ENCODE results near the gene KLK7.

Gene KLK7

DNA sequence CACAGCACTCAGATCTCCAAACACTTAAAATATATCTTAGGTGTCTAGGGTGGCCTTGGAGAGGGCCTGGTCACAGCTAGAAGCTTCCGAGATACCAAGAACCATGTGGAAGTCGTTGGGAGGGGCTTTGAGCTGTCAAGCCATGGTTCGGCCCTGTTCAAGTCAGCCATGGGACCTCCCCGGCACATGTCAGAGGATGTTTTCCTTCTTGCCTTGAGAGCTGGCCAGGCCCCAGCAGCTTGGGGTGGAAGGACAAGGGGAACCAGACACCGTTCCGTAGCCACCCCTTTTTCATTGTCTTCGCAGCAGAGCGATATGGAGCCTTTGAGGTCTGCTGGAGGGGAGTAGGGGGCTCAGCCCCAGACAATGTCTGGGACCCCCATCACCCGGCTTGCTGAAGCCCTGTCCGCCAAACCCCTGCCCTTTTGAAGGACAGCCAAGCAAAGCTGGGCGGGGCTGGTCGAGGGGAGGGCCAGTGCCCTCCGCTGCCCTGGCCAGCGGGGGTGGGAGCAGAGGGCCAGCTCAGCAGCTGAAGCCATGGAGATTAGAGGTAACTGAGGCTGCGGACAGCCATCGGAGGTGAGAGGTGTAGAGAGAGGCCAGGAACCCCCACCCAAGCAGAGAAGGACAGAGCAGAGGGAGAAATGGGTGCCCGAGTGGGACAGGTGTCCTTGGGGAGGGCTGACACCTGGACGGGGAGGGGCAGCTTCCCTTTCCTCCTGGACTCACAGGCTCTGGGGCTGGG is 42.3 kb upstream of the KLK7 start:
- Histone ChIP-seq H3K4me2 (ENCODE audit: low read length, poor library complexity, severe bottlenecking) (no peak overlapping the region), H2AK5ac (ENCODE audit: low read length, severe bottlenecking) (no peak overlapping the region), H3K23ac (ENCODE audit: low read length in 2 of 2) (no peak overlapping the region), H3K36me3 (ENCODE audit: control insufficient read depth in 1 of 2, insufficient read depth in 2 of 2, low read depth in 1 of 2, low read length in 2 of 2) (no peaks in the 10 kb centered on the region), H3K27ac (ENCODE audit: low read length, poor library complexity, severe bottlenecking) (no peak overlapping the region), H3K18ac (ENCODE audit: low read depth in 1 of 2, low read length in 2 of 2) (no peak overlapping the region), H2BK5ac (ENCODE audit: low read depth, low read length, poor library complexity, severe bottlenecking) (no peak overlapping the region), H3K27me3 (ENCODE audit: control insufficient read depth in 1 of 2, insufficient read depth in 1 of 2, low read length in 2 of 2) (peaks cover 0 to 57% of the 10 kb centered on the region in 2 experiments), H2BK120ac (ENCODE audit: low read depth, low read length) (no peak overlapping the region), H2BK15ac (ENCODE audit: low read depth, poor library complexity, severe bottlenecking) (no peak overlapping the region), H3K9ac (ENCODE audit: low read length) (no peak overlapping the region), H3K4me1 (ENCODE audit: control insufficient read depth, insufficient read depth, low read depth, low read length) (no peaks in the 10 kb centered on the region), H2BK12ac (ENCODE audit: low read length in 2 of 2) (no peak overlapping the region), H3K4ac (ENCODE audit: low read depth in 1 of 2, low read length in 2 of 2) (no peak overlapping the region), H4K91ac (ENCODE audit: low read length) (no peak overlapping the region), H3K14ac (ENCODE audit: low read length in 2 of 2) (no peak overlapping the region), H3K79me1 (replicated peaks; ENCODE audit: low read length, poor library complexity, severe bottlenecking) (no peaks in the 10 kb centered on the region), H2AFZ (ENCODE audit: low read depth, low read length) (no peak overlapping the region), H3K4me3 (ENCODE audit: insufficient read depth in 1 of 2, low read depth in 1 of 2, low read length in 2 of 2) (no peak overlapping the region), H4K8ac (ENCODE audit: low read length) (no peak overlapping the region), H3K9me3 (ENCODE audit: control insufficient read depth, low read length) (no peaks in the 10 kb centered on the region)
- WGBS, result 82% methylated on average over 18 of the region's 18 CpGs
- DNase-seq, result no peak

GRCh38 chr19:51025401-51025800 is 41.7 kb upstream of the KLK7 start:
- 48% methylated on average over 3 of the region's 6 CpGs for WGBS
- Histone ChIP-seq H2BK5ac (ENCODE audit: low read depth, low read length, poor library complexity, severe bottlenecking) (no peak overlapping the region), H3K79me1 (replicated peaks; ENCODE audit: low read length, poor library complexity, severe bottlenecking) (no peaks in the 10 kb centered on the region), H4K91ac (ENCODE audit: low read length) (no peak overlapping the region), H3K18ac (ENCODE audit: low read depth in 1 of 2, low read length in 2 of 2) (no peak overlapping the region), H3K9me3 (ENCODE audit: control insufficient read depth, low read length) (no peaks in the 10 kb centered on the region), H2BK120ac (ENCODE audit: low read depth, low read length) (no peak overlapping the region), H3K4me2 (ENCODE audit: low read length, poor library complexity, severe bottlenecking) (no peak overlapping the region), H3K4me3 (ENCODE audit: insufficient read depth in 1 of 2, low read depth in 1 of 2, low read length in 2 of 2) (no peak overlapping the region), H3K27ac (ENCODE audit: low read length, poor library complexity, severe bottlenecking) (no peak overlapping the region), H3K4ac (ENCODE audit: low read depth in 1 of 2, low read length in 2 of 2) (no peak overlapping the region), H2AFZ (ENCODE audit: low read depth, low read length) (no peak overlapping the region), H2BK15ac (ENCODE audit: low read depth, poor library complexity, severe bottlenecking) (no peak overlapping the region), H3K14ac (ENCODE audit: low read length in 2 of 2) (no peak overlapping the region), H3K9ac (ENCODE audit: low read length) (no peak overlapping the region), H4K8ac (ENCODE audit: low read length) (no peak overlapping the region), H3K23ac (ENCODE audit: low read length in 2 of 2) (no peak overlapping the region), H3K27me3 (ENCODE audit: control insufficient read depth in 1 of 2, insufficient read depth in 1 of 2, low read length in 2 of 2) (peaks cover 1 to 58% of the 10 kb centered on the region in 2 experiments), H3K4me1 (ENCODE audit: control insufficient read depth, insufficient read depth, low read depth, low read length) (no peaks in the 10 kb centered on the region), H2BK12ac (ENCODE audit: low read length in 2 of 2) (no peak overlapping the region), H3K36me3 (ENCODE audit: control insufficient read depth in 1 of 2, insufficient read depth in 2 of 2, low read depth in 1 of 2, low read length in 2 of 2) (no peaks in the 10 kb centered on the region), H2AK5ac (ENCODE audit: low read length, severe bottlenecking) (no peak overlapping the region)
- DNase-seq, result no peak

DNA sequence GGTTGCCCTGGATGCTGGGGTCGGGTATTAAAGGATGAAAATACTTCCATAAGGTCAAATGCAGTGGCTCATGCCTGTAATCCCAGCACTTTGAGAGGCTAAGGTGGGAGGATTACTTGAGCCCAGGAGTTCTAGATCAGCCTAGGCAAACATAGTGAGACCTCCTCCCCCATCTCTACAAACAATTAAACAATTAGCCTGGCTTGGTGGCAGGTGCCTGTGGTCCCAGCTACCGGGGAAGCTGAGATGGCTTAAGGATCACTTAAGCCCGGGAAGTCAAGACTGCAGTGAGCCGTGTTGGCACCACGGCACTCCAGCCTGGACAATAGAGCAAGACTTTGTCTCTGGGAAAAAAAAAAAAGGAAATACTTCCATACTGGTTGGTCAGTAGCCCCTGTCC is 41.2 kb upstream of the KLK7 start:
- Histone ChIP-seq H2BK15ac (ENCODE audit: low read depth, poor library complexity, severe bottlenecking) (no peak overlapping the region), H4K91ac (ENCODE audit: low read length) (no peak overlapping the region), H2BK12ac (ENCODE audit: low read length in 2 of 2) (no peak overlapping the region), H4K8ac (ENCODE audit: low read length) (no peak overlapping the region), H3K4me2 (ENCODE audit: low read length, poor library complexity, severe bottlenecking) (no peak overlapping the region), H3K9me3 (ENCODE audit: control insufficient read depth, low read length) (no peaks in the 10 kb centered on the region), H3K4me1 (ENCODE audit: control insufficient read depth, insufficient read depth, low read depth, low read length) (no peaks in the 10 kb centered on the region), H3K9ac (ENCODE audit: low read length) (no peak overlapping the region), H2AK5ac (ENCODE audit: low read length, severe bottlenecking) (no peak overlapping the region), H2BK5ac (ENCODE audit: low read depth, low read length, poor library complexity, severe bottlenecking) (no peak overlapping the region), H3K18ac (ENCODE audit: low read depth in 1 of 2, low read length in 2 of 2) (no peak overlapping the region), H3K27me3 (ENCODE audit: control insufficient read depth in 1 of 2, insufficient read depth in 1 of 2, low read length in 2 of 2) (peaks cover 6 to 62% of the 10 kb centered on the region in 2 experiments), H3K4ac (ENCODE audit: low read depth in 1 of 2, low read length in 2 of 2) (no peak overlapping the region), H3K79me1 (replicated peaks; ENCODE audit: low read length, poor library complexity, severe bottlenecking) (no peaks in the 10 kb centered on the region), H3K36me3 (ENCODE audit: control insufficient read depth in 1 of 2, insufficient read depth in 2 of 2, low read depth in 1 of 2, low read length in 2 of 2) (no peaks in the 10 kb centered on the region), H3K27ac (ENCODE audit: low read length, poor library complexity, severe bottlenecking) (no peak overlapping the region), H3K23ac (ENCODE audit: low read length in 2 of 2) (no peak overlapping the region), H2BK120ac (ENCODE audit: low read depth, low read length) (no peak overlapping the region), H3K14ac (ENCODE audit: low read length in 2 of 2) (no peak overlapping the region), H2AFZ (ENCODE audit: low read depth, low read length) (no peak overlapping the region), H3K4me3 (ENCODE audit: insufficient read depth in 1 of 2, low read depth in 1 of 2, low read length in 2 of 2) (no peak overlapping the region)
- 70% methylated on average over 5 of the region's 5 CpGs for WGBS
- DNase-seq, result no peak

DNA sequence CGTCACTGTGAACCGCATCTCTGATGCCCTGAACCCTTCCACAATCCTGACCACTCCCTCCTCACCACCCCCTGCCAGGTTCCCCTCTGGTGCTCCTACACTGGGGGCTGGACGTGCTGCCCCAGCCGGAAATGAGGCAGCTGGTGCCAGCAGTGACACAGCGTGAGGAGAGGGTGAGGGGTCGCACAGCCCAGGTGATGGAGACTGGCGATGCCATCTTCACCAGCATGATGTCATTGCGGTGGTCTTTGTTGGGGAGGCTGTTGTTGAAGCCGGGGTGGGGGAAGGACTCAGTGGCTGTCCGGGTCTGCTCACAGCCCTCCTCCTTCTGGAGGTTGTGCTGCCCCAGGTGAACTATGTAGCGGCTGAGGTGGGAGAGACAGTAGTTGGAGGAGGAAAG is 40.2 kb upstream of the KLK7 start:
- Histone ChIP-seq H2AFZ (ENCODE audit: low read depth, low read length) (no peak overlapping the region), H3K23ac (ENCODE audit: low read length in 2 of 2) (no peak overlapping the region)
- WGBS, result 79% methylated on average over 10 of the region's 11 CpGs

More for the DNA sequence above, 40.2 kb upstream of the KLK7 start:
- H3K9me3 ChIP-seq (ENCODE audit: control insufficient read depth, low read length), result no peaks in the 10 kb centered on the region
- no peak overlapping the region for H2BK5ac ChIP-seq (ENCODE audit: low read depth, low read length, poor library complexity, severe bottlenecking)
- H2AK5ac ChIP-seq (ENCODE audit: low read length, severe bottlenecking), result no peak overlapping the region
- H3K4me2 ChIP-seq (ENCODE audit: low read length, poor library complexity, severe bottlenecking), result no peak overlapping the region
- peak overlapping the region in 1 of 2 experiments; percentile 26 for H3K4me3 ChIP-seq (ENCODE audit: insufficient read depth in 1 of 2, low read depth in 1 of 2, low read length in 2 of 2)
- no peak overlapping the region for H2BK12ac ChIP-seq (ENCODE audit: low read length in 2 of 2)
- H3K14ac ChIP-seq (ENCODE audit: low read length in 2 of 2), result no peak overlapping the region
- no peak overlapping the region for H3K4ac ChIP-seq (ENCODE audit: low read depth in 1 of 2, low read length in 2 of 2)
- H3K27ac ChIP-seq (ENCODE audit: low read length, poor library complexity, severe bottlenecking), result no peak overlapping the region
- H3K36me3 ChIP-seq (ENCODE audit: control insufficient read depth in 1 of 2, insufficient read depth in 2 of 2, low read depth in 1 of 2, low read length in 2 of 2), result no peaks in the 10 kb centered on the region
- H3K18ac ChIP-seq (ENCODE audit: low read depth in 1 of 2, low read length in 2 of 2), result no peak overlapping the region
- H2BK120ac ChIP-seq (ENCODE audit: low read depth, low read length), result no peak overlapping the region
- H3K9ac ChIP-seq (ENCODE audit: low read length), result no peak overlapping the region
- H2BK15ac ChIP-seq (ENCODE audit: low read depth, poor library complexity, severe bottlenecking), result peak overlapping the region; percentile 23
- peaks cover 3% of the 10 kb centered on the region for H3K4me1 ChIP-seq (ENCODE audit: control insufficient read depth, insufficient read depth, low read depth, low read length)
- peaks cover 16 to 68% of the 10 kb centered on the region in 2 experiments for H3K27me3 ChIP-seq (ENCODE audit: control insufficient read depth in 1 of 2, insufficient read depth in 1 of 2, low read length in 2 of 2)
- no peak overlapping the region for H4K91ac ChIP-seq (ENCODE audit: low read length)
- DNase-seq, result no peak
- no peak overlapping the region for H4K8ac ChIP-seq (ENCODE audit: low read length)
- no peaks in the 10 kb centered on the region for H3K79me1 ChIP-seq (replicated peaks; ENCODE audit: low read length, poor library complexity, severe bottlenecking)
